NCI-H345 (cell line): ENCODE data around the gene LTBP4.

ENCODE experiments used
- DNase-seq: peaks from one replicate; lab custom pipeline; 2025; lab: John Stamatoyannopoulos, UW

LTBP4 gene

GRCh38 chr19:40597329-40597838 is 3.8 kb upstream of the LTBP4 start:
- DNase-seq: no peak

GRCh38 chr19:40598121-40598917 is 2.9 kb upstream of the LTBP4 start:
- peak; percentile 96 for DNase-seq

GRCh38 chr19:40598918-40599307 is 2.3 kb upstream of the LTBP4 start:
- no peak for DNase-seq

- DNase-seq: peak; percentile 57
Measured at GRCh38 chr19:40599331-40599901, 1.8 kb upstream of the LTBP4 start.

- DNase-seq: no peak
Measured at GRCh38 chr19:40599902-40600569, 1.1 kb upstream of the LTBP4 start.

- no peak for DNase-seq
Measured at GRCh38 chr19:40600570-40601133, 517 bp upstream of the LTBP4 start.

GRCh38 chr19:40603071-40603388 is 1.9 kb downstream of the LTBP4 start:
- DNase-seq: no peak

- DNase-seq: peak; percentile 100
Measured at GRCh38 chr19:40603389-40604170, 2.4 kb downstream of the LTBP4 start.

- no peak for DNase-seq
Measured at GRCh38 chr19:40604171-40604646, 3.0 kb downstream of the LTBP4 start.

- DNase-seq: peak; percentile 67
Measured at GRCh38 chr19:40604647-40605215, 3.6 kb downstream of the LTBP4 start.

GRCh38 chr19:40605216-40605971 is 4.2 kb downstream of the LTBP4 start:
- DNase-seq: peak; percentile 94

GRCh38 chr19:40607311-40608239 is 6.4 kb downstream of the LTBP4 start:
- no peak for DNase-seq

- no peak for DNase-seq
Measured at GRCh38 chr19:40608240-40608621, 7.1 kb downstream of the LTBP4 start.

- no peak for DNase-seq
Measured at GRCh38 chr19:40608957-40609356, 7.8 kb downstream of the LTBP4 start.

- peak; percentile 94 for DNase-seq
Measured at GRCh38 chr19:40609561-40610395, 8.6 kb downstream of the LTBP4 start.

GRCh38 chr19:40610396-40611064 is 9.4 kb downstream of the LTBP4 start:
- DNase-seq: peak; percentile 59

- peak; percentile 83 for DNase-seq
Measured at GRCh38 chr19:40611096-40611495, 9.9 kb downstream of the LTBP4 start.
